Renal pelvis (tissue), 4 donors: ENCODE data around the gene LMNA. TPM values are rescaled to one million over a fixed set of nuclear protein-coding genes. Genes with fewer than 3 reads are reported as not detected.

Experiments
- DNase-seq: peaks from one replicate; pipeline ENCODE4 v3.0.0-alpha.2; 2013
- polyA plus RNA-seq, 3 donors: library from polyadenylated mRNA; unstranded; fragments of 120-200 nt; gene quantifications; one replicate each; pipeline ENCODE4 v1.2.1, GENCODE V29; 2013; ENCODE audit not compliant: insufficient read length in 3 of 3

The LMNA gene
- polyA plus RNA-seq, 3 donors, result 84.6 to 104 (median 103) TPM

DNA sequence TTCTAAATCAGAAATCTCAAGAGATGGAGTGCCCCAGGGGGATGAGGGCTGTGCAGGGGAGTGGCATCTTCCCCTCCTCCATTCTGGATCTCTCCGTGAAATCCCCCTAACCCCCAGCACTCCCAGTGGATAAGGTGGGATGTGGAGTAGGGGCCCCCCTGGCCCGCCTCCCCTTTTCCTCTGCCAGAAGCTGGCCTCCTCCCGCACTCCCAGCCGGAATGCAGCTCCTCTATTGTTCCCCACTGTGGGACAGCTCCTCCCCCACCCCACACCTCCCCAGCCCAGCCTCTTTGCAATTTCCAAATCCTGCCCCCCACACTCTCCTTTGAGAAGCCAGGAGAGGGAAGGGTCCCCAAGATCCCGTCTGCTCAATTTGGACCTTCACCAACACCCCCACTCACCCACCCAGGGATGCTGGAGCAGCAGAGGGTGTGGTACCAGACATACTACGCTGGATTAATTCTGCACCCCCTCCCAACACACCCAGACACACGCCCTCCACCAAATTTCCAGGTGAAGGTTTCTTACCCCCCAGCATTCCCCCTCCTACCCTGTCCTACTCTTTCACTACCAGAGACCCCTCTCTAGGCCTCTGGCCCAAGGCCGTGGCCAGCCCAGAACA lies 34.2 kb upstream of the LMNA start:
- DNase-seq, result no peak

DNA sequence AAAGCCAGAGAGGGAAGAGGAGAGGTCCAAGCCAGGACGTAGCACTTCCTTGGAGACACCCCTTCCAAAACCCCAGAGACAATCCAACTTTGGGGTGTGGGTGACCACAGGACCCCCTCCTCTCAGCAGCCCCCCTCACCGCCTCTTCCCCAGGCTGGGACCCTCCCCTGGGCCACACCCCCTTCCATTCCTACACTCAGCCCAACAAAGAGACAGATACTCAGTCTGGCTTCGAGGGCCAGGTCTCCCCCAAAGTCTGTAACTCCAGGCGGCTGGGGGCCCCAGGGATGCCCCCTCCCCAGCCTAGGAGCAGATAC lies 33.7 kb upstream of the LMNA start:
- DNase-seq, result no peak

GRCh38 chr1:156081180-156081916 lies 33.2 kb upstream of the LMNA start:
- DNase-seq, result no peak

GRCh38 chr1:156081917-156082308 lies 32.6 kb upstream of the LMNA start:
- peak; percentile 75 for DNase-seq

DNA sequence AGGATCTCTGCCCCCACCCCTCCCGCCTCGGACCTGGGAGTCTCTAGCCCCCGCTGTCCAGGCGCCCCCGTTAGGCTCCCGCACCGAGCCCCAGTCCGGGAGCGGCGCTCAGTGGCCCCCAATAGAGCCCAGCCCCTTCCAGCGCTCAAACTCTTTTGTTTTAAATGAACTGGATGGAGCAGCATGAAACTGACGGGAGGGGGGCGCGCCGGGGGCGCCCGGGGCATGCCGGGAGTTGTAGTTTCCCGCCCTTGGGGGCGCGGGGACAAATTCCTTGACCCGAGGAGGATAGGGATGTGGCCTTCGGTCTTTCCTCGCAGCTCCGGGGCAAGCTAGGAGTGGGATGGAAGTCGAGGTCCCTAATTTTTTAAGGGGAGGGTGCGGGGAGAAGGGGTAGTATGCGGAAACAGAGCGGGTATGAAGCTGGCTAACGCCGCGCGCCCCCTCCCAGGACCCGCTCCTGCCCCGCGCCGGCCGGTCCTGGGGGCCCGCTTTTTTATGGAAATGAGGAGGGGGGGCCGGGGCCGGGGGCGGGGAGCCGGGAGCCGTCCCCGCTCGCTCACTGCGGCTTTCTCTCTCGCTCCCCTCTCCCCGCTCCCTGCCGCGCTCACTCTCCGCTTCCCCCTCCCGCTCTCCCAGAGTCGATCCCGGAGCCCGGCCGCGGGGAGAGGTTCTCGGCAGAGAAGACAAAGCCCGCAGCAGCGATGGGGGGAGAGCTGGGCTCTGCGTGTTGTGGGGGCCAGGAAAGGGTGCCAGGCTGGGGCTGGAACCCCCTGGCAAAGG lies 32.0 kb upstream of the LMNA start, which contains the start of gene MEX3A:
TSS of gene MEX3A (minus strand) at position 157 of the 783 bp plus-strand sequence. CDS start 467 bp downstream, outside the sequence.
- peak; percentile 92 for DNase-seq

GRCh38 chr1:156083800-156084790 lies 30.4 kb upstream of the LMNA start:
- no peak for DNase-seq

DNA sequence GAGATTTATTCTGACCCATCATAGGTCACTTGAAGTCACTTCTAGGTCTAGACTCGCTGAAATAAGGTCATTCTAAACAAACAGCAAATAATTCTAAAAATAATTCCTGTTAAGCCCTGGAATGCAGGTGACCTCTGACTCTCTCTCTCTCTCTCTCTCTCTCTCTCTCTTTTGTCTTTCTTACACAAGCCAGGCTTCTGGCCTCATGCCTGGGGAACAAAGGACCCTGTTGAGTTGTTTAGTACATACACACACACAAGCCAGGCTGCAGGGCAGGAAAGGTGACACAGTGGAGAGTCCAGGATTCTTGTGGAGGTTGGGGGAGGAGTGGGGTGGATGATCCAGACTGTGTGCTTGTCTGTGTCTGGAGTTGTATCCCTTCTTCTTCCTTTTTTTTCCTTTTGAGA lies 28.3 kb upstream of the LMNA start:
- DNase-seq, result no peak

- no peak for DNase-seq
Measured at GRCh38 chr1:156089704-156090103, 24.8 kb upstream of the LMNA start.

- no peak for DNase-seq
Measured at GRCh38 chr1:156090138-156090839, 24.2 kb upstream of the LMNA start.

DNA sequence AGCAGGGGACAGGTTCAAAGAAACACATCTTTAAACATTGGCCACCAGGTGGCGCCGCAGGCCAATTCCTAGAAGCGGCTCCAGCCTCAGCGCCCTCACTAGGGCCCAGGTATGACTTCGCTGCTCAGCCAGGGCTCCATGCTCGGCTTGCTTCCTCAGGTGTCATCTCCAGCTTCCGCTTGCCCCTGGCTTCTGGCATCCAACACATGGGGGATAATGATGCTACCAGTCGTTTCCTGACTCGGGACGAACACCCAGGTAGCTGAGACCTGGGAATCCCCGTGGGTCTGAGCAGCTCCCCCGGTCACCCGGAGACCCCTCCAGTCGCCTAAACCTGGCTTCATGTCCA lies 23.7 kb upstream of the LMNA start:
- DNase-seq, result peak; percentile 82

DNA sequence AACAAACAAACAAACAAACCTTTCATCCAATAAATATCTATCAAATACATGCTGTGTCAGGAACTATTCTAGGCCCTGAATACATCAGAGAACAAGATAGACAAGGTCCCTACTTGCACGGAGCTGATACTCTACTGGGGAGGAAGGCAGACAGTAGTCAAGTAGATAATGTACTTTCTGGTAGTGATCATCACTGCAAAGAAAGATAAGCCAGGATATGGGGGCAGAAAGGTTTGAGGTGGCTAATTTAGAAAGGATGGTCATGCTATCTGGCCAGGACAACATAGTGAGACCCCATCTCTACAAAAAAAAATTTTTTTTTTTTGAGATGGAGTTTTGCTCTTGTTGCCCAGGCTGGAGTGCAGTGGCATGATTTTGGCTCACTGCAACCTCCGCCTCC lies 22.9 kb upstream of the LMNA start:
- DNase-seq, result no peak

DNA sequence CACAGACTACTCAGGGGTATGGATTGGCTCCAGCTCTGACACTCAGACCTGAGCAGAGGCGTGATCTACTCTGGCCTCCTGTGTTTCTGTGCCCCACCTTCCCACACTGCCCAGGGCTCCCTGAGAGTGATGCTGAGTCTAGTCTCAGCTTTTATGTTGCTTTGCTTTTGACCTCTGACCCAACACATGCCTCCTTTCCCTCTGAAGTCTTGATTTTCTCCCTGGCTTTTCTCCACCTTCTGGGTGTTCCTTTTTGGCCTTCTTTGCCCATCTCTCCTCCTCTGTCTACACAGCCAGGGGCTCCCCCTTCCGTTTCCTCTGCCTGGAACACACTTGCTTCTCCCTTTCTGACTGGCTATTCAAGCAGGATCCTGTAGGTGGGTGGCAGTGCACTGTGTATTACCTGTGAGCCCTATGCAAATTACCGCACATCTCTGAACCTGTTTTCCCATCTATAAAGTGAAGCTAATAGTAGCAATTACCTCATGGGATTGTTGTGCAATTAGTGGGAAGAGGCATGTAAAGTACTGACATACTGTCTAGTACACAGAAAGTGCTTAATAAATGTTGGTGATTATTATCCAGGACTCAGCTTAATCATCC lies 18.5 kb upstream of the LMNA start:
- no peak for DNase-seq

GRCh38 chr1:156096640-156097391 lies 17.7 kb upstream of the LMNA start:
- peak; percentile 66 for DNase-seq

DNA sequence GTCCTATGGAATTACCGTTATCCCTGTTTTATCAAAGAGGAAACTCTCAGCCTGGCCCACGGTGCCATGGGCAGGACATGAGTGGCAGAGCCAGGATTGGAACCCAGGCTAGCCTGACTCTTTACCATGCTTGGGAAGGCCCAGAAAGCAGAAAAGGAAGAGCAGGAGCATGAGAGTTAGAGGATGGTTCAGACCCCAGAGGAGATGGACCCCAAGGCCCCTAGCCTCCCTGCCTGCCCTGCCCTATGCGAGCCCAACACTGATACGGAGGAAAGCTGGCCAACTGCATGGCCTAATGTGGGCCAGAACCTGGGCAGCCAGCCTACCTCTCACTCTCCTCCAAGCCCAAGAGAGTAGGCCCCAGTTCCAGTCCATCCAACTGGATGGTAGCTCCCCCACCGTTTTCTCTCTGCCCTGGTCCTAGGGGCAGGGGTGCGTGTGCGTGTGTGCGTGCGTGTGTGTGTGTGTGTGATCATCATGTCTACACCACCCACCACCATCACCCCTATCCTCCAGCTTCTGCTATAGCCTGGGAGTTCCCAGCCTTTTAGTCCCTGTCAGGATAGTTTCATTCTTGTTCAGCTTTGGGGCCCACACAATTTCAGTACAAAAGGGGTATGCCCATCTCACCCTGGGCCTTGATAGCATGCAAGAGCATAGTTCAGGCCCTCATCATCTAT lies 16.9 kb upstream of the LMNA start:
- no peak for DNase-seq

GRCh38 chr1:156098784-156099183 lies 15.7 kb upstream of the LMNA start:
- DNase-seq, result no peak

DNA sequence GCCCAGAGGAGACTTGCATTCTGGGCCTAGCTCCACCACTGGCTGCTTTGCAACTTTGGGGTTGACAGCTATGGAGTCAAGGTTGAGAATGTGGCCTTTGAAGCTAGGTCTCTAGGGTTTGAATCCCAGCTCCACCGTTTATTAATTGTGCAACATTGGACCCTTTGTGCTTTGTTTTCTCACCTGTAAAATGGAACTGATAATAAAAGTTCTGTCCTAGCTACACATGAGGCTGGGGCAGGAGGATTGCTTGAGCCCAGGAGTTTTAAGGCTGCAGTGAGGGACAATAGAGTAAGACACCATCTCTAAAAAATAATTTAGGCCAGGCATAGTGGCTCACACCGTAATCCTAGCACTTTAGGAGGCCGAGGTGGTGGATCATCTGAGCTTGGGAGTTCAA lies 15.2 kb upstream of the LMNA start:
- no peak for DNase-seq

GRCh38 chr1:156100205-156100995 lies 14.1 kb upstream of the LMNA start:
- no peak for DNase-seq

DNA sequence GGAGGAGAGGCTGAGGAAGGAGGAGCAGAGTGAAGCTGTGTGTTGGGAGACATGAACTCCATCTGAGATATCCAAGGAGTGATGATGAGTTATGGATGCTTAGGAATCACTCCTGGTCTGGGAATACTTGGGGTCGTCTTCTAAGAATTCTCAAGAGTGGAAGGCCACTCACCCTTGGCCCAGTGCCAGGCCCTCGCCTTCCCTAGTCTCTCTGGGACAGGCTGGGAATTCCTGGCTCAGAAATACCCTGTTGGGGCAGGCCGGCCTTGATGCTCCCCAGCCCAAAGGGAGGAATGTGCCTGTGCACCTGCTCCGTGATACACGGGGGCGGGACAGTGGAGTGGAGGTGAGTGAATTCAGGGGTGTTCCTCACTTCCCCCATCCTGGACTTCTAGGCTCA lies 12.6 kb upstream of the LMNA start:
- DNase-seq, result no peak
